Thyroid gland (tissue), 4 donors: ENCODE results near the gene GIGYF2.

Experiments
- POLR2A ChIP-seq, 2 donors: fragments of 450-650 bp; IDR thresholded peaks; one replicate each; pipeline ENCODE4 v1.6.1; 2017; ENCODE audit warnings: antibody characterized with exemption in 2 of 2, mild to moderate bottlenecking in 2 of 2, moderate library complexity in 1 of 2
- TF ChIP-seq, protein P1 (sequence below), 6 experiments: fragments of 200-600 bp in 3 of 6; fragments of 450-650 bp in 3 of 6; sonication (generic) in 3 of 6; IDR thresholded peaks; one replicate each; pipeline ENCODE4 v1.5.1; 2016 to 2019; ENCODE audit warnings: antibody characterized with exemption in 6 of 6, mild to moderate bottlenecking in 2 of 6, inconsistent platforms in 1 of 6, moderate library complexity in 1 of 6

DNA sequence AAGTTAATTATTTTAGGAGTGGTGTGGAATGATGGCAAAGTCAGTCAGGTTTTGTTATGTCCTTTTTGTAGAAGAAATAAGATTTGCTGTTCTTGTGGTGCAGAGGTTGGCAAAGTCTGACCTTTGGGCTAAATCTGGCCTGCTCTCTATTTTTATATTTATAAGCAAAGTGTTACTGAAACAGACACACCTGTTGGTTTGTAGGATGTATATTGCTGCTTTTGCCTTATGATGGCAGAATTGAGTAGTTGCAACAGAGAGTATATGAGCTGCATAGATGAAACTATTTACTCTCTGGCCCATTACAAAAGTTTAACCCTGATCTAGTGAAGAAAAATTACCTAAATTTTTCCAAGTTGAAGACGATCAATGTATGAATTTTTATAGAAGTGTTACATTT, 113.3 kb downstream of the GIGYF2 start:
- TF ChIP-seq, protein P1, sequence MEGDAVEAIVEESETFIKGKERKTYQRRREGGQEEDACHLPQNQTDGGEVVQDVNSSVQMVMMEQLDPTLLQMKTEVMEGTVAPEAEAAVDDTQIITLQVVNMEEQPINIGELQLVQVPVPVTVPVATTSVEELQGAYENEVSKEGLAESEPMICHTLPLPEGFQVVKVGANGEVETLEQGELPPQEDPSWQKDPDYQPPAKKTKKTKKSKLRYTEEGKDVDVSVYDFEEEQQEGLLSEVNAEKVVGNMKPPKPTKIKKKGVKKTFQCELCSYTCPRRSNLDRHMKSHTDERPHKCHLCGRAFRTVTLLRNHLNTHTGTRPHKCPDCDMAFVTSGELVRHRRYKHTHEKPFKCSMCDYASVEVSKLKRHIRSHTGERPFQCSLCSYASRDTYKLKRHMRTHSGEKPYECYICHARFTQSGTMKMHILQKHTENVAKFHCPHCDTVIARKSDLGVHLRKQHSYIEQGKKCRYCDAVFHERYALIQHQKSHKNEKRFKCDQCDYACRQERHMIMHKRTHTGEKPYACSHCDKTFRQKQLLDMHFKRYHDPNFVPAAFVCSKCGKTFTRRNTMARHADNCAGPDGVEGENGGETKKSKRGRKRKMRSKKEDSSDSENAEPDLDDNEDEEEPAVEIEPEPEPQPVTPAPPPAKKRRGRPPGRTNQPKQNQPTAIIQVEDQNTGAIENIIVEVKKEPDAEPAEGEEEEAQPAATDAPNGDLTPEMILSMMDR (IDR thresholded peaks at IDR 0.05): no peak
- no peak for TF ChIP-seq POLR2A (IDR thresholded peaks at IDR 0.05)
